GM12878 (cell line): ENCODE results near the gene SELP.

Source experiments
- CREB1 ChIP-seq: IDR thresholded peaks from 2 replicates; pipeline ENCODE4 v1.6.1; 2012; ENCODE audit warnings: low read depth, mild to moderate bottlenecking, inconsistent platforms
- EZH2 ChIP-seq: IDR thresholded peaks from 2 replicates; pipeline ENCODE4 v1.6.1; 2012; ENCODE audit warnings: low read depth, mild to moderate bottlenecking, control low read depth, inconsistent platforms, low read length, borderline replicate concordance; ENCODE audit not compliant: control insufficient read depth
- POLR2A ChIP-seq: IDR thresholded peaks from 2 replicates; pipeline ENCODE4 v1.6.1; 2011; ENCODE audit warnings: low read depth, mild to moderate bottlenecking, low read length
- SIN3A ChIP-seq: IDR thresholded peaks from 2 replicates; pipeline ENCODE4 v1.6.1; 2012; ENCODE audit warnings: low read depth, low read length, improper control_type of control experiment
- SUZ12 ChIP-seq: fragments of 200-600 bp; sonication (generic); IDR thresholded peaks from one replicate; pipeline ENCODE4 v1.6.1; 2018; ENCODE audit warnings: antibody characterized with exemption, mild to moderate bottlenecking; ENCODE audit not compliant: unreplicated experiment
- ZBED1 ChIP-seq: IDR thresholded peaks from 2 replicates; pipeline ENCODE4 v1.6.1; 2016; ENCODE audit warnings: borderline replicate concordance
- TF ChIP-seq, protein P1 (sequence below), 3 experiments: IDR thresholded peaks in 2 of 3; conservative IDR thresholded peaks in 1 of 3; 2 replicates each; pipeline ENCODE4 v1.5.1; 2011; ENCODE audit warnings: low read depth in 3 of 3, low read length in 3 of 3, mild to moderate bottlenecking in 3 of 3, control low read depth in 2 of 3, moderate library complexity in 2 of 3, inconsistent platforms in 1 of 3, mixed read lengths in 1 of 3; ENCODE audit not compliant: control insufficient read depth in 2 of 3, insufficient read depth in 1 of 3; ENCODE audit errors: extremely low read depth in 1 of 3

DNA sequence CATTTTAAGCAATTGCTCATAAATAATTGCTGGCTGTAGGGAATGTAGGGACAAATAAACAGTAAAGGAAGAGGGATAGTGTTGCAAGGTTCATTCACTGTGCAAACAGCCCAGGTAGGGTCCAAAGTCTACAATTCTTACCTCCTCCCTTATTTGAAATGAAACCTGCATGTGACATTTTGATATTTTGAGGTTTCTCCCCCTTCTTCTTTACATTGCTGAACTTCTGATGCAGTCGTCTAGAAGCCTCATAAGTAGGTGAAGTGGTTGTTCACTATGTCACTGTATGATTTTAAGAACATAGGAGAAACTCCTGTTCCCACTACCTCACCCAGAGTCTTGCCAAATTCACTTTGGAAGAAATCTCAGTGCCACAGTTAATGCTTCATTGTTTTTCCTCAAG lies 59.8 kb downstream of the SELP start:
- TF ChIP-seq SIN3A (no peak), EZH2 (no peak), SUZ12 (no peak), CREB1 (no peak), POLR2A (no peak), ZBED1 (no peak)
- TF ChIP-seq, protein P1, sequence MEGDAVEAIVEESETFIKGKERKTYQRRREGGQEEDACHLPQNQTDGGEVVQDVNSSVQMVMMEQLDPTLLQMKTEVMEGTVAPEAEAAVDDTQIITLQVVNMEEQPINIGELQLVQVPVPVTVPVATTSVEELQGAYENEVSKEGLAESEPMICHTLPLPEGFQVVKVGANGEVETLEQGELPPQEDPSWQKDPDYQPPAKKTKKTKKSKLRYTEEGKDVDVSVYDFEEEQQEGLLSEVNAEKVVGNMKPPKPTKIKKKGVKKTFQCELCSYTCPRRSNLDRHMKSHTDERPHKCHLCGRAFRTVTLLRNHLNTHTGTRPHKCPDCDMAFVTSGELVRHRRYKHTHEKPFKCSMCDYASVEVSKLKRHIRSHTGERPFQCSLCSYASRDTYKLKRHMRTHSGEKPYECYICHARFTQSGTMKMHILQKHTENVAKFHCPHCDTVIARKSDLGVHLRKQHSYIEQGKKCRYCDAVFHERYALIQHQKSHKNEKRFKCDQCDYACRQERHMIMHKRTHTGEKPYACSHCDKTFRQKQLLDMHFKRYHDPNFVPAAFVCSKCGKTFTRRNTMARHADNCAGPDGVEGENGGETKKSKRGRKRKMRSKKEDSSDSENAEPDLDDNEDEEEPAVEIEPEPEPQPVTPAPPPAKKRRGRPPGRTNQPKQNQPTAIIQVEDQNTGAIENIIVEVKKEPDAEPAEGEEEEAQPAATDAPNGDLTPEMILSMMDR (IDR thresholded peaks at IDR 0.05 in 2 of 3, conservative IDR thresholded peaks at IDR 0.05 in 1 of 3; ENCODE audit: control insufficient read depth in 2 of 3, extremely low read depth in 1 of 3, insufficient read depth in 1 of 3, low read depth in 3 of 3, low read length in 3 of 3), result no peak
